ENCODE measurements around the gene NTHL1. TPM values are rescaled to one million over a fixed set of nuclear protein-coding genes. Genes with fewer than 3 reads are reported as not detected.

Gene NTHL1
- total and polyA plus RNA-seq, 2 experiments from 2014 or later: 51.3 to 61.3 TPM

DNA sequence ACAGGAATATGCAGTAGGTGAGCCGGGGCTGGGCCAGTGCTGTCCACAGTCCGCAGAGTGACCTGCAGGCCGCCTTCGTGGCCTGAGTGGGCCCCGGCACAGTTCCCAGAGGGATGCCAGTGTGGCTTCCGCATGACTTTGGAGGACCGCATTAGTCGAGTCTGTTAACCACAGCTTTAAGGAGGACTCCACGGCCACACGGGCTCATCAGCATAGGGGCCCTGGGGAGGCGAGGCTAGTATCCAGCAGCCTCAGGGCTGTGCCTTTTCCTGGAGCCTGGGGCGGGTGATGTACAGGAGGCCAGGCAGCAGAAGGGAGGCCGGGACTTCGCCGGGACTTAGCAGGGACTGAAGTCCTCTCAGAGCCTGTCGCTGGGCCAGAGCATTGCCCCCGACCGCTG is 13.4 kb upstream of the NTHL1 start:
- no peaks in the 10 kb centered on the region for H3K4me1 ChIP-seq (ENCODE audit: low read depth)
- TF ChIP-seq, protein P1, sequence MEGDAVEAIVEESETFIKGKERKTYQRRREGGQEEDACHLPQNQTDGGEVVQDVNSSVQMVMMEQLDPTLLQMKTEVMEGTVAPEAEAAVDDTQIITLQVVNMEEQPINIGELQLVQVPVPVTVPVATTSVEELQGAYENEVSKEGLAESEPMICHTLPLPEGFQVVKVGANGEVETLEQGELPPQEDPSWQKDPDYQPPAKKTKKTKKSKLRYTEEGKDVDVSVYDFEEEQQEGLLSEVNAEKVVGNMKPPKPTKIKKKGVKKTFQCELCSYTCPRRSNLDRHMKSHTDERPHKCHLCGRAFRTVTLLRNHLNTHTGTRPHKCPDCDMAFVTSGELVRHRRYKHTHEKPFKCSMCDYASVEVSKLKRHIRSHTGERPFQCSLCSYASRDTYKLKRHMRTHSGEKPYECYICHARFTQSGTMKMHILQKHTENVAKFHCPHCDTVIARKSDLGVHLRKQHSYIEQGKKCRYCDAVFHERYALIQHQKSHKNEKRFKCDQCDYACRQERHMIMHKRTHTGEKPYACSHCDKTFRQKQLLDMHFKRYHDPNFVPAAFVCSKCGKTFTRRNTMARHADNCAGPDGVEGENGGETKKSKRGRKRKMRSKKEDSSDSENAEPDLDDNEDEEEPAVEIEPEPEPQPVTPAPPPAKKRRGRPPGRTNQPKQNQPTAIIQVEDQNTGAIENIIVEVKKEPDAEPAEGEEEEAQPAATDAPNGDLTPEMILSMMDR (IDR thresholded peaks at IDR 0.05; ENCODE audit: low read depth, low read length): no peak
- H3K36me3 ChIP-seq: peaks cover 16% of the 10 kb centered on the region
- H3K9me3 ChIP-seq (ENCODE audit: low read depth): no peaks in the 10 kb centered on the region
- DNase-seq (ENCODE audit: low read depth in 1 of 2, low spot score in 1 of 2): no peak
- H3K4me3 ChIP-seq: no peak overlapping the region
- H3K27ac ChIP-seq: no peak overlapping the region
- H3K27me3 ChIP-seq: no peaks in the 10 kb centered on the region

DNA sequence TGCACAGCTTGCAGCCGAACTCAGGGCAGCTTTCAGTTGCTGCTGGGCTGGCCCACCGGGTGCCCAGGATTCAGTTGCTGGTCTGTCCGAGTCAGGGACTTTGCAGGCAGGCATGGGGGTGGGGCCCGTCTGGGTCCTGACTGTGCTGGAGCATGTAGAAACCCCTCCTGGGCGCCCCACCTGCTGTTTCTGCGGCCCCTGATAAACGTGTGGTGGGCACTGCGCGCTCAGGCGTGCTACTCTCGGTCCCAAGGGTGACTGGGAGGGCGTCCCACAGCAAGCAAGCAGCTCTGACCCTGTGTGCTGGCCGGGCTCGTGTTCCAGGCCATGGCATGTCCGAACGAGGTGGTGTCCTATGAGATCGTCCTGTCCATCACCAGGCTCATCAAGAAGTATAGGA is 12.7 kb upstream of the NTHL1 start:
- Histone ChIP-seq H3K36me3 (peaks cover 11% of the 10 kb centered on the region), H3K4me1 (ENCODE audit: low read depth) (no peaks in the 10 kb centered on the region), H3K4me3 (no peak overlapping the region), H3K9me3 (ENCODE audit: low read depth) (no peaks in the 10 kb centered on the region), H3K27me3 (no peaks in the 10 kb centered on the region), H3K27ac (no peak overlapping the region)
- no peak for DNase-seq (ENCODE audit: low read depth in 1 of 2, low spot score in 1 of 2)
- TF ChIP-seq, protein P1 (IDR thresholded peaks at IDR 0.05; ENCODE audit: low read depth, low read length): no peak

- Histone ChIP-seq H3K4me3 (no peak overlapping the region), H3K27me3 (no peaks in the 10 kb centered on the region), H3K36me3 (peaks cover 3% of the 10 kb centered on the region), H3K27ac (no peak overlapping the region), H3K9me3 (ENCODE audit: low read depth) (no peaks in the 10 kb centered on the region), H3K4me1 (ENCODE audit: low read depth) (no peaks in the 10 kb centered on the region)
- TF ChIP-seq, protein P1 (IDR thresholded peaks at IDR 0.05; ENCODE audit: low read depth, low read length): no peak
- DNase-seq (ENCODE audit: low read depth in 1 of 2, low spot score in 1 of 2): no peak
Observed at GRCh38 chr16:2058872-2059271, 11.2 kb upstream of the NTHL1 start.

GRCh38 chr16:2058420-2058819 is 10.8 kb upstream of the NTHL1 start:
- DNase-seq (ENCODE audit: low read depth in 1 of 2, low spot score in 1 of 2): no peak
- no peak overlapping the region for H3K4me3 ChIP-seq
- peaks cover 3% of the 10 kb centered on the region for H3K36me3 ChIP-seq
- H3K27ac ChIP-seq: no peak overlapping the region
- TF ChIP-seq, protein P1 (IDR thresholded peaks at IDR 0.05; ENCODE audit: low read depth, low read length): no peak
- no peaks in the 10 kb centered on the region for H3K4me1 ChIP-seq (ENCODE audit: low read depth)
- H3K9me3 ChIP-seq (ENCODE audit: low read depth): no peaks in the 10 kb centered on the region
- no peaks in the 10 kb centered on the region for H3K27me3 ChIP-seq

DNA sequence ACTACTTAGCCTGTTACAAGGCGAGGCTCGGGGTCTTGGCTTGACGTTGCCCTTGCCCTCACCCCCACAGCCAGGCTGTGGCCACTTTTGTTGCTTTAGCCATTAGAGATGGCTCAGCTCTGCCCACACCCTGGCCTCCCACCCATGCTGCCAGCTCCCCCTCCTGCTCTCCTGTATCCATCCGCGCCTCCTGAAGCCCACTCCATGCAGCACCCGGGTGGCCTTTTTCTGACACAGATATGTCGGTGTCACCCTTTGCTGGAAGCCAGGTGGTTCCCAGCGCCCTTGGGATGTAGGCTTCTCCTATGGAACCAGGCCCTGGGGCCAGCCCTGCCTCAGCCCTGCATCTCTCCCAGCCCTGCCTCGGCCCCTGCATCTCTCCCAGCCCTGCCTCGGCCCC is 9.8 kb upstream of the NTHL1 start:
- no peak for DNase-seq (ENCODE audit: low read depth in 1 of 2, low spot score in 1 of 2)
- H3K27ac ChIP-seq: no peak overlapping the region
- TF ChIP-seq, protein P1 (IDR thresholded peaks at IDR 0.05; ENCODE audit: low read depth, low read length): no peak
- no peak overlapping the region for H3K4me3 ChIP-seq
- peaks cover 8% of the 10 kb centered on the region for H3K36me3 ChIP-seq
- H3K27me3 ChIP-seq: no peaks in the 10 kb centered on the region
- H3K9me3 ChIP-seq (ENCODE audit: low read depth): no peaks in the 10 kb centered on the region
- no peaks in the 10 kb centered on the region for H3K4me1 ChIP-seq (ENCODE audit: low read depth)

Data from cardiac muscle cell (in vitro differentiated cells and primary cell).